Medulla oblongata (tissue), 1 donor: ENCODE data around the gene NAT10.

ENCODE experiments used
- DNase-seq: peaks from one replicate; pipeline ENCODE4 v3.0.0-alpha.2; 2015; ENCODE audit errors: extremely low spot score

The NAT10 gene

DNA sequence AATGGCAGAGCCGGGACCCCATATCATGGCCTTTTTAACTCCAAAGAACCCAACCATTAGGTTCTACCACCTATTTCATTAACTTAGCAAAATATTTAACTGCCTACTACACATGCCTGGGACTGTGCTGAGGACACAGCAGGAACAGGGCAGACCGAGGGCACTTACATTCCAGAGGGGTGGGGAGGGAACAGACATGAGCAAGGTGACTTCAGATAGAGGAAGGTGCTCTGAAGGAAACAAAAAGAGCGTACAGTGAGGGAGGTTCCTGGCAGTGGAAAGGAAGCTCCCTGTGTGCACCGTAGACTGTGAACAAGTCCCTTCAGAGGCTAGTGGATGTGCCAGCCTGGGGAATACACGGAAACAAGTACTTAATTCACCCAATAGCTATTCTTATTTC, 82.8 kb downstream of the NAT10 start:
- no peak for DNase-seq

DNA sequence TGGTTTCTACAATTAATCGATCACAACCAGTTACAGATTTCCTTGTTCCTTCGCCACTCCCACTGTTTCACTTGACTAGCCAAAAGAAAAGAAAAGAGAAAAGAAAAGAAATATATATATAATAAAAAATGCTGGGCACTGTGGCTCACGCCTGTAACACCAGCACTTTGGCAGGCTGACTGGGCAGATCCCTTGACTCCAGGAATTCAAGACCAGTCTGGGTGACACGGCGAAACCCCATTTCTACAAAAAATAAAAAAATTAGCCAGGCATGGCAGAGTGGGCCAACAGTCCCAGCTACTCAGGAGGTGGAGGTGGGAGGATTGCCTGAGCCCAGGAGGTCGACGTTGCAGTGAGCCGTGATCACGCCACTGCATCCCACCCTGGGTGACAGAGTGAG, 83.8 kb downstream of the NAT10 start:
- DNase-seq = no peak

DNA sequence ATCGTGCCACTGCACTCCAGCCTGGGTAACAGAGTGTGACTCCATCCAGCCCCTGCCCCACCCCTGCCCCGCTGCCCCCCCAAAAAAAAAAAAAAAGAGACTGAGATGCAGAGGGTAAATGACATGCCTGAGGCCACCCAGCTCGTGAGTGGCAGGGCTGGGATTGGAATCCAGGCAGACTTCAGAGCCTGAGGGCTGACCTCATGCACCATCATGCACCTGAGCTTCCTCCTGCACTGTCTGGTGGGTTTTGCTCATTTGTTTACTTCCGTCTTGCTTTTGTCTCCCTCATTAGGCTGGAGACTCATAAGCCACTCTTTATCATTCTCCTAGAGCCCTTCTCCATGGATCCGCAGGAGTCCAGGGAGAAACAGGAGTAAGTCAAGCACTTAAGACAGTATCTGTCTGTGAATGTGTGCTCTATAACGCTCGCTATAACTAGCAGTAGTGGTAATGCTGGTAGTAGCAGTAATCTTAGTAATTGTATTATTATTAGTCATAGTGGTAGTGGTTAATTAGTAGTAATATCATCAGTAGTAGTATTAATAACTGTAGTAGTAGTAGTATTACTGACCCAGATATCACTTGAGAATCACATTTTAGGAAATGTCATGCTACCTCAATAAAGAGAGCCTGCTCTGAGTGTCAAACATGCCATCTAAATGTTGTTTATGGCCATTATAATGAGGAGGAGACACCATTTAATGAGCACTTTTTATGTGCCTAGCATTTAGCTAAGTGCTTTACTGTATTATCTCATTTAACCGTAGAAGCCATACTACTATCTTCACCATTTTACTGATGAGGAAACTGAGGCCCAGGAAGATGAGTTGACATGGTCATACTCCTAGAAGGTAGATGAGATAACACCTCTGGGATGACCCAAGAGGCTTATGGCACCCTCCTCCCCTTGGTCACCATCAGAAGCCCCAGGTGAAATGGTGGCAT, 85.0 kb downstream of the NAT10 start:
- no peak for DNase-seq

DNA sequence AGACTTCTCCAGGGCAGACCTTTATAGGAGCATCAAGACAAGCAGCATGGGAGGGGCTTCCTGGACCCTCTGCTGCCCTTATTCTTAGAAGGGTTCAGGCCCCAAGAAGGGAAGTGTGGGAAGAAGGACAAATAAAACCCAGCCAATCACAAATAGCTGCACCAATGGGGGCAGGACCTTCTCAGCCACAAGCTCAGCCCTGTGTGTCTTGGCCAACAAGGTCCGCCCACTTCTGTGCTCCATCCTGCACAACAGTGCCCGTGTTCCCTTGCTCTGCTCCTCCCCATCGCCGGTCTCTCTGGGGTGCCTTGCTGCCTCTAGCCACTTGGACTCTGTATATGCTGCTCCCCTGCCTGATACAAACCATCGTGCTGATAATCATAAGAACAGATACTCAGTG, 86.1 kb downstream of the NAT10 start:
- DNase-seq = no peak

DNA sequence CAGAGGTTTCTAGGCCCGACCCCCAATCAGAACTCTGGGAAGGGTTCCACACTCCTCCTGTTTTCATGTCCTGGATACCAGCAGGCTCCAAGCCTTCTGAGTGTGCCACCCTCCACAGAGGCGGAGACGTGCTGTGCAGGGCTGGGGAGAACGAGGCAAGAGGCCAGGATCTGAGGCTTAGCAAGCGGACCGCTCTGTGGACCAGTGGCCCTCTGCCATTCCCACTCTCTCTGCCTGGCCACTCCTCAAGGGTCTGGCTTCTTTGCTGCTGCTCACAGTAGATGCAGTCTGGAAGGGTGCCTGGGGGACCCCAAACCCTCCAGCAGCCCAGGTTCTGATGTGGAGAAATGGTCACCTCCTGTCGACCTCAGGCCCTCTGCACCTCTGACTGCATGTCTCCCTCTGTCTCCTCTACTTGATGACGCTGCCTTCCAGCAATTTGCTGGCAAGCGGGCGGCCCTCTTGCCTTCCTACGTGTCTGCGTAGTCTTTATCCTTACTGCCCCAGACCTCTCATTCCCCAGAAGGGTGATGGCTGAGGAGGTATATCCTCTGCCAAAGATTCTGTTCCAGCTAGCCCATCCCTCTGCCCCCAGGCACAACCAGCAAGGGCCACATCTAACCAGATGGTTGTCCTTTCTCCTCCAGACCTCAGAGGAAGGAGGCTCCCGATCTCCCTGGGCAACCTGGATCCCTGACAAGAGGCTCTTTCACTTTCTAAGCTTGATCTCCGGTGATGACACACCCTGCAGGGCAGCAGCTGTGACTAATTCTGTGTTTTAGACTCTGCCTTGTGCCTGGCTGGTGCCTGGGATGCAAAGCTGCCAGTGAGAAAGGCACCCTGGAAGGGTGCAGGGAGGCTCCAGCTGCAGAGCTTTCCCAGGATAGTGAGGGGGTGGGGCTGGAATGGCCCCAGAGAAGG, 87.3 kb downstream of the NAT10 start:
- DNase-seq = peak; percentile 56

DNA sequence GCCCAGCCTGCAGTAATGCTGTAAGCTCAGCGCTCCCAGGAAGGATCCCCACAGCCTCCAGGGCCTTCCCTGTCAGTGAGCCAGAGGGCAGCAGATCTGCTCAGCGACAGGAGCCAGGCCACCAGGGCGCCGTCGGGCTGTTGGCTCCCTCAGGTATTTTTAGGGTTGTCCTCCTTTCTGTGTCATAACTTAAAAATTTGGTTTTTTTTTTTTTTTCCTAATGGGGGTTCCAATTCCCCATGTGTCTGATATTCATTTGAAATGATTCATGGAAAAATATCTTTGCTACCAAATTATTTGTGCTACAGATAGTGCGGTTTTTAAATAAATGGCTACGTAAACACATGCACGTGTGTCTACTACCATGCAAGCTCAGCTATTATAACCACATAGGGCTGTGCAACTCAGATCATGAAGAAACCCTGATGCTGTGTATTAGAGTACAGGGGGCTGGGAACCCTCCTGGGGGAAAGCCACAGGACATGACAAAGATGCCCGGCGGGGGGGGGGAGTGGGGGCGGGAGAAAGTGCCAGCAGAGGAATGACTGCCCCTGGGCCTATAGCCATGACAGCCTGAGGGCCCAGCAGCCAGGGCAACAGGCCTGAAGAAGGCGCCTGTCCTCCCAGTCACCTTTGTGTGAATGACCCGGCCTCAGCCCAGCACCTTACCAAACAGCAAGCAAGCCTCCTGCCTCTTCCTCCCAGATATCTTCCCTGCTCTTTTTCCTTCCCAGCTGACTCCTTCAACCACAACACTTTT, 89.3 kb downstream of the NAT10 start:
- no peak for DNase-seq
